DND-41 (cell line): ENCODE results near the gene RAB20.

Experiments used
- CTCF ChIP-seq: IDR thresholded peaks from 2 replicates; pipeline ENCODE4 v1.5.1; 2012; ENCODE audit warnings: borderline replicate concordance, low read length, moderate library complexity, mild to moderate bottlenecking; ENCODE audit not compliant: poor library complexity, severe bottlenecking; ENCODE audit errors: extremely low read depth
- EZH2 ChIP-seq: IDR thresholded peaks from 3 replicates; pipeline ENCODE4 v1.6.1; 2012; ENCODE audit warnings: borderline replicate concordance, low read depth, mild to moderate bottlenecking, moderate library complexity, low read length, inconsistent platforms; ENCODE audit not compliant: severe bottlenecking

GRCh38 chr13:110581506-110582185, 20.1 kb upstream of the RAB20 start:
- TF ChIP-seq CTCF (no peak), EZH2 (no peak)
